ENCODE measurements around the gene IFIT1B.

DNA sequence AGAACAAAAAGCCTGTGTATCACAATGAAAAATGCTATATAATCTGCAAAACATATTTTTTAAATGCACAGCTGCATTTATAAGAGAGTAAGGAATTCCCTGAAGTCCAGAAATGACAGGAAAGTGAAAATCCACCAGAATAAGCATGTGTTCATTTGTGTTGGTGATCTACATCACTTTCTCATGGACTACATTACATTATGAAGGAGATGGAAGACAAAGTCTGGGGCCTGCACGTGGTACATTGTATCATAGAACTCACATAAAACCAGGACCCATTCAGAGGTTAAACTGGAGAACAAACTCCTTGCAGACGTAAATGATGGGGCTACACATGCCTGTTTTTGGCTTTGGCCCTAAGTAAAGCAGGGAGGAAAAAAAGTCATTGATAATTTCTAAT is 33.7 kb upstream of the IFIT1B start:
- TF ChIP-seq CTCF (IDR thresholded peaks at IDR 0.05; ENCODE audit: low read depth, low read length) (no peak), EZH2phosphoT487 (IDR thresholded peaks at IDR 0.05; ENCODE audit: low read depth) (no peak)
